SH-SY5Y (cell line): Measurements from ENCODE around the gene GABPB1.

Source experiments
- GATA2 ChIP-seq: IDR thresholded peaks from 2 replicates; pipeline ENCODE4 v1.6.1; 2011; ENCODE audit warnings: mild to moderate bottlenecking, low read depth, low read length
- GATA3 ChIP-seq: IDR thresholded peaks from 2 replicates; pipeline ENCODE4 v1.6.1; 2011; ENCODE audit warnings: low read depth, mild to moderate bottlenecking, low read length, moderate library complexity

Gene GABPB1

GRCh38 chr15:50353975-50354837 is 792 bp downstream of the GABPB1 start:
- TF ChIP-seq GATA3 = no peak
- no peak for TF ChIP-seq GATA2

DNA sequence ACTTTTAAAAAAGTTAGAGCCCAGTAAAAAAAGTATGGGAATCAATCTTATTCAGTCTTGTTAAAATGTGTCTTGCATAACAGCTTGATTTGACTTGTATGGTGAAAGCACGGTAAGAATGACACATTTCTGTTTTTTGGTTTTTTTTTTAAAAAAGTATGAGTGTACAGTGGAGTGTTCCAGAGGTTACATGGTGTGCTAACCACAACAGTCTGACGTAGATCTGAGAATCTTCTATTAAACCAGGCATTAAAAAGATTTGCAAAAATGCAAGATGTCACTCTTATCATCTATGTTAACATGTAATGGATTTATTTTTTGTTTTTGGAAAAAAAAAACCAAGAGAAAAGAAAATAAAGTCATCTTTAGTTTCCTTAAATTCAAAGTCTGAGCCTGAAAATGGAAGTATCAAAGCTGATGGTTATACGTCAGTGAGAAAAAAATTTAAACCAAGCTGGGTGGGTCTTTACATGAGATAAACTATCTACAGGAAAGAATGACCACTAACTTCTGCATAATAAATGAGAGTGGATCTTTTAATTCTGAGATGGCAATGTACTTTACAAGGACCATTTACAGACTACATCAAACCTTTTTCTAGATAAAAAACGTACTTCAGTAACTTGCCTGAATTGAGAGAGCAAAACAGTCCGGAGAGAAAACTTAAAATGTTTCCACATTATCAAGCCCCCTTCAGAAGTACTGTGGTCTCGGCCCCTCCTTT is 1.6 kb downstream of the GABPB1 start:
- TF ChIP-seq GATA3 = no peak
- TF ChIP-seq GATA2 = no peak

DNA sequence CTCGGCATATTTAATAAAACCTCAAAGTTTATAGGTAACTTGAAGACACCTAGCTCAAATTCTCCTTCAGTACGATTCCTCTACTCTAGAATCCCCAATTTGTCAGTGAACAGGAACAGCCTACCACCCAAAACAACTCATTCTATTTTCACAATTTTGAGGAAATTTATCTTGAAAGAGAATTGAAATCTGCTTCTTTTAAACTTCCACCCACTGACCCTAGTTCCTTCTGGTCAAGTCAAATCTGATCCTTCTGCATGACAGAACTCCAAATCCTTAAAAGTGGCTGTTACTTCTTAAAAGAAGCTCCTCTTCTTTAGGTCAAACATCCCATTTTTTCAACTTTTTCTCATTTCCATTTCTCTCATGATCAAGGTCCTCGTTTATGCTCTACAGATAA is 4.4 kb downstream of the GABPB1 start:
- TF ChIP-seq GATA3 = no peak
- no peak for TF ChIP-seq GATA2

DNA sequence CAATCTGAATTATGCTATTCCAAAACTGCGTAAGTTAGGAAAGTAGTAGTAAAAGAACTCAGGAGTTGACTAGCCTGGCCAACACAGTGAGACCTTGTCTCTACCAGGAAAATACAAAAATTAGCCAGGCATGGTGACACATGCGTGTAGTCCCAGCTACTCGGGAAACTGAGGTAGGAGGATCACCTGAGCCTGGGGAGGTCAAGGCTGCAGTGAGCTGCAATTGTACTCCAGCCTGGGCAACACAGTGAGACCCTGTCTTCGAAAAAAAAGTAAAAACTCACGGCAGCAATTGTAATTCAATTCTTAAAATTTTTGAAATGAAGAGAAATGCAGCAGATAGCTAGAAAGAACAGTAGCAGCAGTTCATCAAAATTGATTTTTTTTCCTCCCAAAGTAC is 9.7 kb downstream of the GABPB1 start:
- TF ChIP-seq GATA3 (no peak), GATA2 (no peak)

GRCh38 chr15:50344006-50344464 is 11.0 kb downstream of the GABPB1 start:
- TF ChIP-seq GATA2 (no peak), GATA3 (no peak)

DNA sequence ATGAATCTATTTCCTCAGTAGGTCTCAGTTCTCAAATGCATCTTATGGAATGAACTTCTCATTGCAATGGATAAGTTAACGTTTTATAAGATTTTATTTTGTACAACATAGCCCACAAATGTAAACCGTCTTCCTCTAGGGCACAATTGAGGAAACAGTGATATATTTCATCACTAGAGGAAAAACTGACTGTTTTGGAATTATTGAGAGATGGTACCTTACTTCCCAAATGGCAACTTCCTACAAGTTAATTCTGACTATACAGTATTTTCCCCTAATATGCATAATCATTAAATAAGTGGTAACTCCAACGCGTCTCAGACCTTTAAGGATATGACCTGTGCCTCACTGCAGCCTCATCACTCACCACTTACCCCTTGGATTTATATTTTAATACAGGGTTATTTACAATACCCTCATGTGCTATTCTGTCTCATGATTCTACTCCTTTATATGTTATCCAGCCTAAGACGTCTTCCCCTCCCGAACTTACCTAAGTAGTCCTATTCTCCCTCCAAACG is 13.3 kb downstream of the GABPB1 start:
- no peak for TF ChIP-seq GATA2
- no peak for TF ChIP-seq GATA3

- TF ChIP-seq GATA3 (no peak), GATA2 (no peak)
Measured at GRCh38 chr15:50340416-50340815, 14.6 kb downstream of the GABPB1 start.

- TF ChIP-seq GATA3 (no peak), GATA2 (no peak)
Measured at GRCh38 chr15:50339717-50340116, 15.3 kb downstream of the GABPB1 start.

GRCh38 chr15:50335251-50335650 is 19.7 kb downstream of the GABPB1 start:
- TF ChIP-seq GATA3 (no peak), GATA2 (no peak)

GRCh38 chr15:50333229-50333628 is 21.8 kb downstream of the GABPB1 start:
- TF ChIP-seq GATA3 = no peak
- TF ChIP-seq GATA2 = no peak

DNA sequence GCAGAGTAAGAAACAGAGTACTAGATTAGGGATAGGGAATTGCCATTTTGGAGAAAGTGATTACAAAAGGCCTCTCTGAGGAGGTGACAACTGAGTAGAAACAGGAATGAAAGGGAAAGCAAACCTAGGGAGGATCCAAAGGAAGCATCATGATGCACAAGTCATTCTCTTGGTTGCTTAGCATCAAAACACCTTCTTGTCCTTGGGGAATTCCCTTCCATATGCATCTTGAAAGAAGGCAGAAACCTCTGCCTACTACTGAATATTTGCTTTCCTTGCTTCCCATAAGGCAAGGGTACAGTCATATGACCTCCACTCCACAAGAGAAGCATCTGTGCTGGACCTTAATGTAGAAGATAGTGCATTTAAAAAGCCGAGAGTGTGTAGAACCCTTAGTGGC is 24.1 kb downstream of the GABPB1 start:
- TF ChIP-seq GATA3 = no peak
- no peak for TF ChIP-seq GATA2

GRCh38 chr15:50328116-50328515 is 26.9 kb downstream of the GABPB1 start:
- TF ChIP-seq GATA3 (no peak), GATA2 (no peak)

GRCh38 chr15:50321680-50322210 is 33.3 kb downstream of the GABPB1 start:
- TF ChIP-seq GATA3 (no peak), GATA2 (no peak)

DNA sequence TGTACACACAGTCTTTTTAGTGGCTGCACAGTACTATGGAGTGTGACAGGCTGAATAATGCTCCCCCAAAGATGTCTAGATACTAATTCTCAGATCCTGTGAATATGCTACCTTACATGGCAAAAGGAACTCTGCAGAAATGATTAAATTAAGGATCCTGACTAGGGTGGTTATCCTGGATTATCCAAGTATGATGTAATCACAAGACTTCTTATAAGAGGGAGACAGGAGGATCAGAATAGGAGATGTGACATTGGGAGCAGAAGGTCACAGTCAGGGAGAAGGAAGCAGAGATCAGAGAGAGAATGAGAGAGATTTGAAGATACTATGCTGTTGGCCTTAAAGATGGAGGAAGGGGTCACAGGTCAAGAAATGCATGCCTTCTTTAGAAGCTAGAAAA is 34.5 kb downstream of the GABPB1 start:
- TF ChIP-seq GATA3 (no peak), GATA2 (no peak)
